Spleen (tissue), 11 donors: ENCODE results near the gene PARD3. TPM values are rescaled to one million over a fixed set of nuclear protein-coding genes. Genes with fewer than 3 reads are reported as not detected.
"Not testable (repeated sequence)": the region's sequence is repeated elsewhere in the genome, so short reads cannot be mapped to it uniquely, and the experiment has no call there.

ENCODE experiments used
- DNase-seq: peaks from one replicate; pipeline ENCODE4 v3.0.0-alpha.2; 2020
- H3K27ac ChIP-seq, 8 donors: fragments of 200-600 bp; sonication (generic) in 7 of 8; 1 replicate in 4 of 8; 2 replicates in 4 of 8; pipeline versions ENCODE4 v1.5.0 to v1.8.0; 2016 to 2021; ENCODE audit warnings: inconsistent platforms in 4 of 8, mild to moderate bottlenecking in 4 of 8, moderate library complexity in 1 of 8
- H3K27me3 ChIP-seq, 7 donors: fragments of 200-600 bp; sonication (generic) in 6 of 7; replicated peaks in 1 of 7; 1 replicate in 4 of 7; 2 replicates in 3 of 7; pipeline versions ENCODE4 v1.5.0 to v1.8.0; 2016 to 2021; ENCODE audit warnings: inconsistent platforms in 3 of 7, mild to moderate bottlenecking in 1 of 7
- H3K36me3 ChIP-seq, 6 donors: fragments of 200-600 bp; sonication (generic) in 5 of 6; 1 replicate in 4 of 6; 2 replicates in 2 of 6; pipeline versions ENCODE4 v1.5.0 to v1.8.0; 2016 to 2021; ENCODE audit warnings: inconsistent platforms in 2 of 6
- H3K4me1 ChIP-seq, 6 donors: fragments of 200-600 bp; sonication (generic) in 5 of 6; 1 replicate in 3 of 6; 2 replicates in 3 of 6; pipeline versions ENCODE4 v1.5.0 to v1.8.0; 2016 to 2021; ENCODE audit warnings: inconsistent platforms in 3 of 6
- H3K4me3 ChIP-seq, 8 donors: fragments of 200-600 bp; sonication (generic) in 7 of 8; 1 replicate in 4 of 8; 2 replicates in 4 of 8; pipeline versions ENCODE4 v1.5.0 to v1.8.0; 2016 to 2021; ENCODE audit warnings: inconsistent platforms in 4 of 8, mild to moderate bottlenecking in 4 of 8, moderate library complexity in 2 of 8
- H3K9me3 ChIP-seq, 8 donors: fragments of 200-600 bp; sonication (generic) in 7 of 8; 1 replicate in 4 of 8; 2 replicates in 4 of 8; pipeline versions ENCODE4 v1.5.0 to v1.8.0; 2016 to 2021; ENCODE audit warnings: inconsistent platforms in 4 of 8
- POLR2A ChIP-seq, 3 donors: fragments of 450-650 bp; IDR thresholded peaks; one replicate each; pipeline ENCODE4 v1.5.1; 2017; ENCODE audit warnings: antibody characterized with exemption in 3 of 3, mild to moderate bottlenecking in 1 of 3
- POLR2AphosphoS5 ChIP-seq, 3 donors: sonication (generic); formaldehyde crosslinking; IDR thresholded peaks; one replicate each; pipeline ENCODE4 v1.5.1; 2017; ENCODE audit warnings: antibody characterized with exemption in 3 of 3
- WGBS, 5 donors: extraction: QIAGEN DNeasy Blood & Tissue Kit in 3 of 5; methylation state at CpG; one replicate each; pipeline versions ENCODE4 v1.1.5 to v1.1.7; 2013 to 2018; 5-methylcytosine and 5-hydroxymethylcytosine counted together
- intact Hi-C: fragments of 100-400 bp; cut with DNase I; formaldehyde crosslinking; loops from one replicate; pipeline ENCODE4 v1.15.0; 2023; ENCODE audit warnings: low total_unique reads
- polyA plus RNA-seq, 3 donors: library from polyadenylated mRNA; stranded (reverse); fragments of 200-250 nt; gene quantifications; one replicate each; pipeline ENCODE4 v1.2.1, GENCODE V29; 2013
- total RNA-seq, 7 donors: library from RNA; depleted of rRNA in 3 of 7; stranded (reverse); fragments of >200 nt in 3 of 7; fragmentation: NEBNext Ultra II Directional in 4 of 7; extraction: Animal tissue kit (Norgen Biotek cat#: 25700) in 4 of 7; gene quantifications; one replicate each; pipeline versions ENCODE4 v1.1.0 to v1.2.1, GENCODE V29; 2016 to 2021
- TF ChIP-seq, protein P1 (sequence below), 11 experiments: fragments of 200-600 bp in 7 of 11; fragments of 450-650 bp in 4 of 11; sonication (generic) in 4 of 11; IDR thresholded peaks in 8 of 11; conservative IDR thresholded peaks in 3 of 11; 1 replicate in 7 of 11; 2 replicates in 4 of 11; pipeline versions ENCODE4 v1.4.0 to v1.8.0; 2016 to 2021; ENCODE audit warnings: antibody characterized with exemption in 11 of 11, inconsistent platforms in 4 of 11, mild to moderate bottlenecking in 1 of 11
- donor health status: healthy with polysubstance abuse.
- donor health status: DM: no; HTN: no; CAD: no; lungs with moderate emphysema.
- donor health status: DM: no; HTN: no; CAD: no.
- donor health status: Bipolar disorder and iron deficiency.
- donor health status: healthy.
- donor health status: DM: no; HTN: no; CAD: no.
- donor health status: DM: yes; HTN: yes; CAD: no.

The PARD3 gene
- total and polyA plus RNA-seq, 10 donors = 2.8 to 18.9 (median 10.8) TPM

DNA sequence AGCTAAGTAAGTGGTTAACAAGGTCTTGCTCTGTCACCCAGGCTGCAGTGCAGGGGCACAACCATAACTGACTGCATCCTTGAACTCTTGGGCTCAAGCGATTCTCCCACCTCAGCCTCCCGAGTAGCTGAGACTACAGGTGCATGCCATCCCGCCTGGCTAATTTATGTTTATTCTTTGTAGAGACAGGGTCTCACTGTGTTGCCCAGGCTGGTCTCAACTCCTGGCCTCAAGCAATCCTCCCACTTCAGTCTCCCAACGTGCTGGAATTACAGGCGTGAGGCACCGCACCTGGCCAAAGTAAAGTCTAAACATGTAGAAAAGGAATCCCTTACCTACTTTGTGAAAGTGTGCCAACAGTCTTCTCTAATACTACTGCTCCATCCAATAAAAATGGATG is 17.9 kb downstream of the PARD3 start:
- H3K4me1 ChIP-seq = peaks cover 0 to 5% (median 0%) of the 10 kb centered on the region in 6 donors
- no peaks in the 10 kb centered on the region for H3K36me3 ChIP-seq
- intact Hi-C loops = no loop called here
- H3K27ac ChIP-seq = no peak overlapping the region
- DNase-seq = peak; percentile 17
- TF ChIP-seq, protein P1, sequence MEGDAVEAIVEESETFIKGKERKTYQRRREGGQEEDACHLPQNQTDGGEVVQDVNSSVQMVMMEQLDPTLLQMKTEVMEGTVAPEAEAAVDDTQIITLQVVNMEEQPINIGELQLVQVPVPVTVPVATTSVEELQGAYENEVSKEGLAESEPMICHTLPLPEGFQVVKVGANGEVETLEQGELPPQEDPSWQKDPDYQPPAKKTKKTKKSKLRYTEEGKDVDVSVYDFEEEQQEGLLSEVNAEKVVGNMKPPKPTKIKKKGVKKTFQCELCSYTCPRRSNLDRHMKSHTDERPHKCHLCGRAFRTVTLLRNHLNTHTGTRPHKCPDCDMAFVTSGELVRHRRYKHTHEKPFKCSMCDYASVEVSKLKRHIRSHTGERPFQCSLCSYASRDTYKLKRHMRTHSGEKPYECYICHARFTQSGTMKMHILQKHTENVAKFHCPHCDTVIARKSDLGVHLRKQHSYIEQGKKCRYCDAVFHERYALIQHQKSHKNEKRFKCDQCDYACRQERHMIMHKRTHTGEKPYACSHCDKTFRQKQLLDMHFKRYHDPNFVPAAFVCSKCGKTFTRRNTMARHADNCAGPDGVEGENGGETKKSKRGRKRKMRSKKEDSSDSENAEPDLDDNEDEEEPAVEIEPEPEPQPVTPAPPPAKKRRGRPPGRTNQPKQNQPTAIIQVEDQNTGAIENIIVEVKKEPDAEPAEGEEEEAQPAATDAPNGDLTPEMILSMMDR (IDR thresholded peaks at IDR 0.05 in 8 of 11, conservative IDR thresholded peaks at IDR 0.05 in 3 of 11) = no peak
- TF ChIP-seq POLR2AphosphoS5 (IDR thresholded peaks at IDR 0.05) = no peak
- no peak for TF ChIP-seq POLR2A (IDR thresholded peaks at IDR 0.05)
- H3K4me3 ChIP-seq = no peak overlapping the region
- no peaks in the 10 kb centered on the region for H3K27me3 ChIP-seq
- WGBS, 5 donors = 91 to 96% (median 94%) methylated on average over 6 of the region's 6 CpGs
- H3K9me3 ChIP-seq = no peaks in the 10 kb centered on the region

DNA sequence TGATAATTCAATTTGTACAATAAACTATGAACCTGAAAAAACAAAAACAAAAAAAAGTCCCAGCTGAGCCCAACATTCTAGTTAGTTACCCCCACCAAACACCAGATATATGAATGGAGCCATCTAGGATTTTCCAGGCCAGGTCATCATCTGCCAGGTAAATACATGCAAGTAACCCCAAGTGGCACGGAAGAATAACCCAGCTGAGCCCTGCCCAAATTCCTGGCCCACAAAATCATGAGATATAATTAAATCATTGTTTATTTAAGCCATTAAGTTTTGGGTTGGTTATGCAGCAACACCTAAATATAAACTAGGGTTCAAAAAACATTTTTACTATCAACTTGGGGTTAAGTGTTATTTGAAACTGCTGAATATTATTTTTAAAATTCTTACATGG is 19.0 kb downstream of the PARD3 start:
- Histone ChIP-seq H3K27me3 (no peaks in the 10 kb centered on the region), H3K9me3 (no peaks in the 10 kb centered on the region), H3K4me3 (no peak overlapping the region), H3K36me3 (no peaks in the 10 kb centered on the region), H3K27ac (no peak overlapping the region), H3K4me1 (peaks cover 0 to 1% (median 0%) of the 10 kb centered on the region in 6 donors)
- TF ChIP-seq POLR2A (IDR thresholded peaks at IDR 0.05) = no peak
- TF ChIP-seq, protein P1 (IDR thresholded peaks at IDR 0.05 in 8 of 11, conservative IDR thresholded peaks at IDR 0.05 in 3 of 11) = no peak
- no peak for TF ChIP-seq POLR2AphosphoS5 (IDR thresholded peaks at IDR 0.05)
- no peak for DNase-seq
- intact Hi-C loops = no loop called here
- WGBS, 5 donors = 87 to 95% (median 92%) methylated on average over 1 of the region's 1 CpG

DNA sequence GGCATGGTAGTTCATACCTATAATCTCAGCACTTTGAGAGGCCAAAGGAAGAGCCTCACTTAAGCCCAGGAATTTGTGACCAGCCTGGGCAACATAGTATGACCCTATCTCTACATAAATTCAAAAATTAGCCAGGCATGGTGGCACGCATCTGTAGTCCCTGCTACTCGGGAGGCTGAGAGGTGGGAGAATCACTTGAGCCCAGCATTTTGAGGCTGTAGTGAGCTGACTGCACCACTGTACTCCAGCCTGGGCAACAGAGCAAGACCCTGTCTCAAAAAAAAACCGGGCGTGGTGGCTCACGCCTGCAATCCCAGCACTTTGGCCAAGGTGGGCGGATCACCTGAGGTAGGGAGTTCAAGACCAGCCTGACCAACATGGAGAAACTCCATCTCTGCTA is 19.8 kb downstream of the PARD3 start:
- intact Hi-C loops = no loop called here
- Histone ChIP-seq H3K9me3 (no peaks in the 10 kb centered on the region), H3K27ac (no peak overlapping the region), H3K4me3 (no peak overlapping the region), H3K27me3 (no peaks in the 10 kb centered on the region), H3K36me3 (no peaks in the 10 kb centered on the region), H3K4me1 (peaks cover 0 to 5% (median 0%) of the 10 kb centered on the region in 6 donors)
- 92 to 98% (median 94%) methylated on average over 6 of the region's 6 CpGs for WGBS, 5 donors
- TF ChIP-seq POLR2A (IDR thresholded peaks at IDR 0.05) (no peak), POLR2AphosphoS5 (IDR thresholded peaks at IDR 0.05) (no peak)
- TF ChIP-seq, protein P1 (IDR thresholded peaks at IDR 0.05 in 8 of 11, conservative IDR thresholded peaks at IDR 0.05 in 3 of 11) = no peak
- peak; percentile 30 for DNase-seq

GRCh38 chr10:34794835-34795234 is 20.3 kb downstream of the PARD3 start:
- H3K27me3 ChIP-seq = no peaks in the 10 kb centered on the region
- H3K9me3 ChIP-seq = no peaks in the 10 kb centered on the region
- no peak overlapping the region for H3K27ac ChIP-seq
- DNase-seq = peak; percentile 19
- TF ChIP-seq POLR2A (IDR thresholded peaks at IDR 0.05) (no peak), POLR2AphosphoS5 (IDR thresholded peaks at IDR 0.05) (no peak)
- TF ChIP-seq, protein P1 (IDR thresholded peaks at IDR 0.05 in 8 of 11, conservative IDR thresholded peaks at IDR 0.05 in 3 of 11) = no peak
- peaks cover 0 to 8% (median 0%) of the 10 kb centered on the region in 6 donors for H3K4me1 ChIP-seq
- 90 to 96% (median 93%) methylated on average over 4 of the region's 4 CpGs for WGBS, 5 donors
- intact Hi-C loops = no loop called here
- no peak overlapping the region for H3K4me3 ChIP-seq
- H3K36me3 ChIP-seq = no peaks in the 10 kb centered on the region

DNA sequence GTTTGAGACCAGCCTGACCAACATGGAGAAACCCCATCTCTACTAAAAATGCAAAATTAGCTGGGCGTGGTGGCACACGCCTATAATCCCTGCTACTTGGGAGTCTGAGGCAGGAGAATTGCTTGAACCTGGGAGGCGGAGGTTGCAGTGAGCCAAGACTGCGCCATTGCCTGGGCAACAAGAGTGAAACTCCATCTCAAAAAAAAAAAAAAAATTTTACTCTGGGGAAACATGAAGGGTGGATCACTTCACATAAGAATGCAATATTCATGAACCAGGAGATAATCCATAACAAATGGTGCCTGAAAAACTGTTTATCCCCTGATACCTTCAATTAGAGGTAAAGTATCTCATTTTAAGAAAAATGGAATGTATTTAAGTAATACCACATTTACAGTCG is 21.5 kb downstream of the PARD3 start:
- intact Hi-C loops, H3K27ac ChIP-seq, H3K4me3 ChIP-seq, H3K36me3 ChIP-seq, H3K27me3 ChIP-seq, H3K9me3 ChIP-seq, H3K4me1 ChIP-seq, DNase-seq: not testable (repeated sequence)
- WGBS, 5 donors = 86 to 94% (median 92%) methylated on average over 5 of the region's 5 CpGs
